Loucy (cell line): ENCODE measurements around the gene RNF152.

Experiments used
- H2AFZ ChIP-seq: fragments of 200-600 bp; sonication (generic); 2 replicates; pipeline ENCODE4 v1.6.0; 2016; ENCODE audit warnings: antibody characterized with exemption, mild to moderate bottlenecking, low read length, moderate library complexity
- H3F3A ChIP-seq: fragments of 200-600 bp; 2 replicates; pipeline ENCODE4 v1.6.0; 2016; ENCODE audit warnings: antibody characterized with exemption, low read depth, mild to moderate bottlenecking
- H3K27me3 ChIP-seq: fragments of 200-600 bp; sonication (generic); 2 replicates; pipeline ENCODE4 v1.6.1; 2014; ENCODE audit warnings: low read length, mild to moderate bottlenecking; ENCODE audit not compliant: insufficient read depth, poor library complexity, severe bottlenecking
- H3K36me3 ChIP-seq: fragments of 200-600 bp; sonication (generic); 2 replicates; pipeline ENCODE4 v1.6.1; 2016; ENCODE audit warnings: low read length; ENCODE audit not compliant: insufficient read depth
- H3K4me1 ChIP-seq: fragments of 200-600 bp; sonication (generic); 2 replicates; pipeline ENCODE4 v1.5.1; 2014; ENCODE audit warnings: low read length, mild to moderate bottlenecking; ENCODE audit not compliant: insufficient read depth, poor library complexity, severe bottlenecking
- H3K4me2 ChIP-seq: fragments of 200-600 bp; sonication (generic); 2 replicates; pipeline ENCODE4 v1.6.0; 2014; ENCODE audit warnings: antibody characterized with exemption, low read length, low read depth, mild to moderate bottlenecking; ENCODE audit not compliant: poor library complexity, severe bottlenecking
- H3K4me3 ChIP-seq: fragments of 200-600 bp; sonication (generic); 2 replicates; pipeline ENCODE4 v1.5.1; 2014; ENCODE audit warnings: low read length, mild to moderate bottlenecking, mixed read lengths; ENCODE audit not compliant: poor library complexity, severe bottlenecking
- H3K79me2 ChIP-seq: fragments of 200-600 bp; sonication (generic); 2 replicates; pipeline ENCODE4 v1.6.1; 2014; ENCODE audit warnings: low read length; ENCODE audit not compliant: insufficient read depth
- H3K9ac ChIP-seq: fragments of 200-600 bp; sonication (generic); 2 replicates; pipeline ENCODE4 v1.6.0; 2014; ENCODE audit warnings: mild to moderate bottlenecking, low read depth, low read length, moderate library complexity; ENCODE audit not compliant: poor library complexity, severe bottlenecking
- H3K9me2 ChIP-seq: fragments of 200-600 bp; sonication (generic); replicated peaks from 2 replicates; pipeline ENCODE4 v1.6.1; 2016; ENCODE audit warnings: low read depth, low read length, mixed read lengths
- H3K9me3 ChIP-seq: fragments of 200-600 bp; sonication (generic); 2 replicates; pipeline ENCODE4 v1.6.1; 2014; ENCODE audit warnings: mild to moderate bottlenecking, antibody characterized with exemption, low read length, low read depth; ENCODE audit not compliant: insufficient read depth
- H4K20me1 ChIP-seq: fragments of 200-600 bp; sonication (generic); 2 replicates; pipeline ENCODE4 v1.6.0; 2014; ENCODE audit warnings: antibody characterized with exemption, low read length, mild to moderate bottlenecking; ENCODE audit not compliant: insufficient read depth, poor library complexity, severe bottlenecking
- CTCF ChIP-seq: fragments of 200-600 bp; sonication (generic); conservative IDR thresholded peaks from 2 replicates; pipeline ENCODE4 v1.5.1; 2014; ENCODE audit warnings: mild to moderate bottlenecking, antibody characterized with exemption, low read length
- EZH2phosphoT487 ChIP-seq: fragments of 200-600 bp; IDR thresholded peaks from 2 replicates; pipeline ENCODE4 v1.6.1; 2018; ENCODE audit warnings: antibody characterized with exemption, mild to moderate bottlenecking, moderate library complexity, borderline replicate concordance

Gene RNF152

GRCh38 chr18:61935362-61935761 lies 42.6 kb upstream of the RNF152 start:
- Histone ChIP-seq H3K9ac (no peak overlapping the region), H3K4me3 (no peak overlapping the region), H3K36me3 (no peaks in the 10 kb centered on the region), H3K4me2 (no peak overlapping the region), H3F3A (no peaks in the 10 kb centered on the region), H3K4me1 (no peaks in the 10 kb centered on the region), H2AFZ (no peak overlapping the region), H3K9me3 (no peaks in the 10 kb centered on the region), H3K79me2 (no peaks in the 10 kb centered on the region), H3K9me2 (no peaks in the 10 kb centered on the region), H4K20me1 (no peaks in the 10 kb centered on the region), H3K27me3 (no peaks in the 10 kb centered on the region)
- no peak for TF ChIP-seq CTCF
- no peak for TF ChIP-seq EZH2phosphoT487

- no peak overlapping the region for H3K9ac ChIP-seq
- peaks cover 4% of the 10 kb centered on the region; the same call in 1 of the 2 replicates for H3K9me3 ChIP-seq
- H4K20me1 ChIP-seq, result no peaks in the 10 kb centered on the region
- H3F3A ChIP-seq, result no peaks in the 10 kb centered on the region
- no peak overlapping the region for H2AFZ ChIP-seq
- H3K36me3 ChIP-seq, result no peaks in the 10 kb centered on the region
- no peak overlapping the region for H3K4me3 ChIP-seq
- peaks cover 5% of the 10 kb centered on the region for H3K4me1 ChIP-seq
- no peaks in the 10 kb centered on the region for H3K9me2 ChIP-seq
- TF ChIP-seq EZH2phosphoT487 (no peak), CTCF (no peak)
- H3K27me3 ChIP-seq, result no peaks in the 10 kb centered on the region
- H3K4me2 ChIP-seq, result no peak overlapping the region
- no peaks in the 10 kb centered on the region for H3K79me2 ChIP-seq
These were observed 39.0 kb upstream of the RNF152 start for GRCh38 chr18:61931654-61932379.

- no peaks in the 10 kb centered on the region for H4K20me1 ChIP-seq
- H3K4me3 ChIP-seq, result no peak overlapping the region
- TF ChIP-seq CTCF (no peak), EZH2phosphoT487 (no peak)
- no peak overlapping the region for H3K4me2 ChIP-seq
- H3K36me3 ChIP-seq, result no peaks in the 10 kb centered on the region
- no peaks in the 10 kb centered on the region for H3F3A ChIP-seq
- H3K27me3 ChIP-seq, result no peaks in the 10 kb centered on the region
- H3K9ac ChIP-seq, result no peak overlapping the region
- peaks cover 13% of the 10 kb centered on the region for H3K4me1 ChIP-seq
- peaks cover 4% of the 10 kb centered on the region; the same call in 1 of the 2 replicates for H3K9me3 ChIP-seq
- no peaks in the 10 kb centered on the region for H3K9me2 ChIP-seq
- H2AFZ ChIP-seq, result no peak overlapping the region
- H3K79me2 ChIP-seq, result no peaks in the 10 kb centered on the region
These were observed 37.3 kb upstream of the RNF152 start for GRCh38 chr18:61929881-61930640.
